GM04504 (cell line): Measurements from ENCODE around the gene LBHD2.
"Not testable (repeated sequence)": the region's sequence is repeated elsewhere in the genome, so short reads cannot be mapped to it uniquely, and the experiment has no call there.

Source experiments
- DNase-seq: peaks from one replicate; pipeline ENCODE4 v3.0.0-alpha.2; 2012; ENCODE audit warnings: low read depth

Gene LBHD2

GRCh38 chr14:103084021-103084919 is at the start of gene LBHD2:
TSS of gene LBHD2 (plus strand) at chr14:103084210. CDS start at chr14:103086013, 1,803 bp downstream.
- DNase-seq = no peak

- DNase-seq = no peak
Observed at GRCh38 chr14:103041464-103041863, 42.5 kb upstream of the LBHD2 start.

- no peak for DNase-seq
Observed at GRCh38 chr14:103043257-103044015, 40.6 kb upstream of the LBHD2 start.

GRCh38 chr14:103045371-103045869 is 38.6 kb upstream of the LBHD2 start:
- DNase-seq = no peak

GRCh38 chr14:103047453-103047852 is 36.6 kb upstream of the LBHD2 start:
- DNase-seq = not testable (repeated sequence)

- no peak for DNase-seq
Observed at GRCh38 chr14:103050935-103051334, 33.1 kb upstream of the LBHD2 start.

- no peak for DNase-seq
Observed at GRCh38 chr14:103052407-103052806, 31.6 kb upstream of the LBHD2 start.

GRCh38 chr14:103055695-103056094 is 28.3 kb upstream of the LBHD2 start:
- no peak for DNase-seq

- peak; percentile 38 for DNase-seq
Observed at GRCh38 chr14:103056322-103057027, 27.5 kb upstream of the LBHD2 start.

GRCh38 chr14:103057028-103057371 is 27.0 kb upstream of the LBHD2 start:
- DNase-seq = no peak

- peak; percentile 88 for DNase-seq
Observed at GRCh38 chr14:103057372-103058163, 26.4 kb upstream of the LBHD2 start, which contains the start of gene CDC42BPB. TSS of gene CDC42BPB (minus strand) at chr14:103057549. CDS start at chr14:103057173, 376 bp downstream.

GRCh38 chr14:103058164-103059055 is 25.6 kb upstream of the LBHD2 start:
- no peak for DNase-seq

GRCh38 chr14:103059556-103059955 is 24.5 kb upstream of the LBHD2 start:
- DNase-seq = no peak

- no peak for DNase-seq
Observed at GRCh38 chr14:103061482-103061976, 22.5 kb upstream of the LBHD2 start.

- no peak for DNase-seq
Observed at GRCh38 chr14:103064436-103064835, 19.6 kb upstream of the LBHD2 start.

- DNase-seq = no peak
Observed at GRCh38 chr14:103064978-103065377, 19.0 kb upstream of the LBHD2 start.

GRCh38 chr14:103065861-103066260 is 18.1 kb upstream of the LBHD2 start:
- DNase-seq = no peak

- no peak for DNase-seq
Observed at GRCh38 chr14:103066399-103066798, 17.6 kb upstream of the LBHD2 start.

- DNase-seq = peak; percentile 76
Observed at GRCh38 chr14:103067231-103067954, 16.6 kb upstream of the LBHD2 start.
